ENCODE data around the gene HDAC11.

GRCh38 chr3:13483988-13484695 lies 4.0 kb downstream of the HDAC11 start:
- TF ChIP-seq CTCF (conservative IDR thresholded peaks at IDR 0.05; ENCODE audit: low read length) = no peak
- no peak for TF ChIP-seq EZH2phosphoT487 (IDR thresholded peaks at IDR 0.05; ENCODE audit: borderline replicate concordance, low read depth, low read length)

Measured in OCI-LY7 (cell line).